ENCODE data around the gene CCDC12. TPM values are rescaled to one million over a fixed set of nuclear protein-coding genes. Genes with fewer than 3 reads are reported as not detected.

CCDC12 gene
- total and polyA plus RNA-seq, 3 experiments from 2014 or later = 56.4 to 114 (median 59.8) TPM

GRCh38 chr3:46998121-46998851, 21.7 kb upstream of the CCDC12 start:
- POLR2A ChIA-PET = interaction anchor here (1.3 kb wide), 1 partner anchor 16 kb away, joined by 3 read pairs; no protein-coding TSS in a partner anchor
- Histone ChIP-seq H3K36me3 (ENCODE audit: insufficient read depth, low read length) (peaks cover 39% of the 10 kb centered on the region), H3K27me3 (ENCODE audit: insufficient read depth, low read length, poor library complexity, severe bottlenecking) (no peaks in the 10 kb centered on the region), H3K4me1 (ENCODE audit: insufficient read depth, low read length) (peaks cover 6% of the 10 kb centered on the region), H3K27ac (ENCODE audit: low read depth, low read length) (no peak overlapping the region), H3K4me3 (ENCODE audit: low read length) (no peak overlapping the region), H3K9me3 (ENCODE audit: low read length) (no peaks in the 10 kb centered on the region)
- Mint-ChIP-seq H3K9me3 (no peaks in the 10 kb centered on the region), H3K27me3 (no peaks in the 10 kb centered on the region), H3K4me3 (no peak overlapping the region), H3K36me3 (peaks cover 0 to 80% (median 7%) of the 10 kb centered on the region in 3 donors), H3K27ac (peak overlapping the region in 6 of 8 donors; percentile 1 to 86 (median 76)), H3K4me1 (peaks cover 17 to 35% (median 18%) of the 10 kb centered on the region in 3 donors)
- DNase-seq = peak; percentile 50 to 80 (median 62)
- CTCF ChIA-PET = interaction anchor here (0.7 to 3.4 kb wide), 20 partner anchors 8 to 321 kb away, joined by 3 to 15 read pairs (median 4); partner anchors contain the start of gene NBEAL2

GRCh38 chr3:46997453-46998091, 21.0 kb upstream of the CCDC12 start:
- H3K4me1 Mint-ChIP-seq = peaks cover 17 to 35% (median 18%) of the 10 kb centered on the region in 3 donors
- H3K27me3 ChIP-seq (ENCODE audit: insufficient read depth, low read length, poor library complexity, severe bottlenecking) = no peaks in the 10 kb centered on the region
- no peak overlapping the region for H3K4me3 ChIP-seq (ENCODE audit: low read length)
- peaks cover 0 to 79% (median 7%) of the 10 kb centered on the region in 3 donors for H3K36me3 Mint-ChIP-seq
- no peak overlapping the region for H3K27ac ChIP-seq (ENCODE audit: low read depth, low read length)
- H3K27ac Mint-ChIP-seq = peak overlapping the region; percentile 53 to 90 (median 74)
- DNase-seq = peak in 1 of 5 donors; percentile 42
- H3K9me3 Mint-ChIP-seq = no peaks in the 10 kb centered on the region
- peak overlapping the region in 1 of 7 donors; percentile 40 for H3K4me3 Mint-ChIP-seq
- no peaks in the 10 kb centered on the region for H3K27me3 Mint-ChIP-seq
- H3K9me3 ChIP-seq (ENCODE audit: low read length) = no peaks in the 10 kb centered on the region
- ChIA-PET POLR2A (interaction anchor here (1.2 to 1.3 kb wide), 3 partner anchors 16 to 18 kb away, joined by 3 to 4 read pairs (median 3); partner anchors contain the start of gene NBEAL2), CTCF (interaction anchor here (0.7 to 3.4 kb wide), 16 partner anchors 10 to 103 kb away, joined by 3 to 15 read pairs (median 4); partner anchors contain the start of gene NBEAL2)
- peaks cover 6% of the 10 kb centered on the region for H3K4me1 ChIP-seq (ENCODE audit: insufficient read depth, low read length)
- H3K36me3 ChIP-seq (ENCODE audit: insufficient read depth, low read length) = peaks cover 33% of the 10 kb centered on the region

GRCh38 chr3:46996689-46997452, 20.3 kb upstream of the CCDC12 start:
- H3K27ac Mint-ChIP-seq = peak overlapping the region; percentile 53 to 97 (median 72)
- H3K36me3 Mint-ChIP-seq = peaks cover 0 to 79% (median 5%) of the 10 kb centered on the region in 3 donors

GRCh38 chr3:46995901-46996562, 19.5 kb upstream of the CCDC12 start:
- peak in 1 of 5 donors; percentile 34 for DNase-seq
- H3K9me3 Mint-ChIP-seq = no peaks in the 10 kb centered on the region
- POLR2A ChIA-PET = no interaction called here
- Histone ChIP-seq H3K27ac (ENCODE audit: low read depth, low read length) (no peak overlapping the region), H3K9me3 (ENCODE audit: low read length) (no peaks in the 10 kb centered on the region), H3K27me3 (ENCODE audit: insufficient read depth, low read length, poor library complexity, severe bottlenecking) (no peaks in the 10 kb centered on the region), H3K4me3 (ENCODE audit: low read length) (no peak overlapping the region), H3K4me1 (ENCODE audit: insufficient read depth, low read length) (peaks cover 6% of the 10 kb centered on the region), H3K36me3 (ENCODE audit: insufficient read depth, low read length) (peaks cover 30% of the 10 kb centered on the region)
- H3K27ac Mint-ChIP-seq = peak overlapping the region in 1 of 8 donors; percentile 29
- CTCF ChIA-PET = interaction anchor here (1.0 to 1.3 kb wide), 3 partner anchors 9 to 20 kb away, joined by 3 to 5 read pairs (median 3); partner anchors contain the start of gene CCDC12
- H3K27me3 Mint-ChIP-seq = no peaks in the 10 kb centered on the region
- peaks cover 0 to 80% (median 3%) of the 10 kb centered on the region in 3 donors for H3K36me3 Mint-ChIP-seq
- H3K4me3 Mint-ChIP-seq = no peak overlapping the region
- peaks cover 17 to 44% (median 20%) of the 10 kb centered on the region in 3 donors for H3K4me1 Mint-ChIP-seq

More at GRCh38 chr3:46996689-46997452, 20.3 kb upstream of the CCDC12 start:
- H3K36me3 ChIP-seq (ENCODE audit: insufficient read depth, low read length) = peaks cover 30% of the 10 kb centered on the region
- DNase-seq = peak in 1 of 5 donors; percentile 42
- H3K4me3 Mint-ChIP-seq = no peak overlapping the region
- H3K4me1 Mint-ChIP-seq = peaks cover 17 to 39% (median 18%) of the 10 kb centered on the region in 3 donors
- no peaks in the 10 kb centered on the region for H3K9me3 Mint-ChIP-seq
- H3K4me3 ChIP-seq (ENCODE audit: low read length) = no peak overlapping the region
- POLR2A ChIA-PET = interaction anchor here (1.2 kb wide), 2 partner anchors 17 kb away, joined by 3 to 4 read pairs; partner anchors contain the start of gene NBEAL2
- H3K9me3 ChIP-seq (ENCODE audit: low read length) = no peaks in the 10 kb centered on the region
- CTCF ChIA-PET = interaction anchor here (1.1 to 3.4 kb wide), 5 partner anchors 12 to 102 kb away, joined by 3 to 15 read pairs (median 5); partner anchors contain the start of gene CCDC12
- H3K27me3 ChIP-seq (ENCODE audit: insufficient read depth, low read length, poor library complexity, severe bottlenecking) = no peaks in the 10 kb centered on the region
- H3K27me3 Mint-ChIP-seq = no peaks in the 10 kb centered on the region
- H3K27ac ChIP-seq (ENCODE audit: low read depth, low read length) = no peak overlapping the region
- peaks cover 6% of the 10 kb centered on the region for H3K4me1 ChIP-seq (ENCODE audit: insufficient read depth, low read length)

- Mint-ChIP-seq H3K36me3 (peaks cover 0 to 80% (median 3%) of the 10 kb centered on the region in 3 donors), H3K4me1 (peaks cover 22 to 53% (median 25%) of the 10 kb centered on the region in 3 donors)
Measured at GRCh38 chr3:46994801-46995731, 18.5 kb upstream of the CCDC12 start.

GRCh38 chr3:46993986-46994385, 17.4 kb upstream of the CCDC12 start:
- Histone ChIP-seq H3K27ac (ENCODE audit: low read depth, low read length) (no peak overlapping the region), H3K27me3 (ENCODE audit: insufficient read depth, low read length, poor library complexity, severe bottlenecking) (no peaks in the 10 kb centered on the region), H3K4me3 (ENCODE audit: low read length) (no peak overlapping the region), H3K4me1 (ENCODE audit: insufficient read depth, low read length) (peaks cover 16% of the 10 kb centered on the region), H3K9me3 (ENCODE audit: low read length) (no peaks in the 10 kb centered on the region), H3K36me3 (ENCODE audit: insufficient read depth, low read length) (peaks cover 18% of the 10 kb centered on the region)
- Mint-ChIP-seq H3K4me3 (no peak overlapping the region), H3K4me1 (peaks cover 30 to 61% (median 33%) of the 10 kb centered on the region in 3 donors), H3K27ac (peak overlapping the region in 2 of 8 donors; percentile 50 to 57), H3K9me3 (no peaks in the 10 kb centered on the region), H3K36me3 (peaks cover 0 to 83% (median 5%) of the 10 kb centered on the region in 3 donors), H3K27me3 (no peaks in the 10 kb centered on the region)
- no peak for DNase-seq
- POLR2A ChIA-PET = no interaction called here
- CTCF ChIA-PET = interaction anchor here (1.3 kb wide), 1 partner anchor 9 kb away, joined by 4 read pairs; no protein-coding TSS in a partner anchor

More at GRCh38 chr3:46994801-46995731, 18.5 kb upstream of the CCDC12 start:
- ChIA-PET POLR2A (no interaction called here), CTCF (interaction anchor here (0.7 to 1.3 kb wide), 3 partner anchors 10 to 13 kb away, joined by 3 to 4 read pairs (median 3); no protein-coding TSS in a partner anchor)
- H3K27ac ChIP-seq (ENCODE audit: low read depth, low read length) = no peak overlapping the region
- Mint-ChIP-seq H3K9me3 (no peaks in the 10 kb centered on the region), H3K27ac (peak overlapping the region in 2 of 8 donors; percentile 50 to 61), H3K27me3 (no peaks in the 10 kb centered on the region), H3K4me3 (peak overlapping the region in 1 of 7 donors; percentile 50)
- H3K36me3 ChIP-seq (ENCODE audit: insufficient read depth, low read length) = peaks cover 27% of the 10 kb centered on the region
- H3K27me3 ChIP-seq (ENCODE audit: insufficient read depth, low read length, poor library complexity, severe bottlenecking) = no peaks in the 10 kb centered on the region
- H3K9me3 ChIP-seq (ENCODE audit: low read length) = no peaks in the 10 kb centered on the region
- no peak overlapping the region for H3K4me3 ChIP-seq (ENCODE audit: low read length)
- peak in 1 of 5 donors; percentile 39 for DNase-seq
- peaks cover 6% of the 10 kb centered on the region for H3K4me1 ChIP-seq (ENCODE audit: insufficient read depth, low read length)

Data from CD8-positive, alpha-beta memory T cell (primary cell).